ENCODE measurements around the gene PPP1R37.

PPP1R37 gene

GRCh38 chr19:45078390-45079062 lies 14.5 kb upstream of the PPP1R37 start:
- H3K27ac ChIP-seq (ENCODE audit: extremely low read depth, low read depth, low read length): peak overlapping the region; percentile 62; the same call in 1 of the 2 replicates
- POLR2A ChIA-PET: interaction anchor here (0.6 to 3.5 kb wide), 7 partner anchors 11 to 207 kb away, joined by 3 to 45 read pairs (median 7); partner anchors contain the start of genes BLOC1S3, CLASRP, PPP1R37 and TRAPPC6A
- H3K4me3 ChIP-seq (ENCODE audit: low read depth, low read length): peak overlapping the region; percentile 75
- no peaks in the 10 kb centered on the region for H3K9me3 ChIP-seq (ENCODE audit: control insufficient read depth, insufficient read depth, low read depth, low read length)
- CTCF ChIA-PET: interaction anchor here (0.6 to 2.9 kb wide), 3 partner anchors 12 to 167 kb away, joined by 3 to 13 read pairs (median 3); partner anchors contain the start of gene EXOC3L2
- H3K4me1 ChIP-seq (ENCODE audit: control insufficient read depth, insufficient read depth, low read length): peaks cover 18% of the 10 kb centered on the region
- peaks cover 12 to 22% of the 10 kb centered on the region in 2 experiments; a peak in 2 of 3 replicates for H3K36me3 ChIP-seq (ENCODE audit: control insufficient read depth in 2 of 2, insufficient read depth in 1 of 2, low read length in 2 of 2)
- TF ChIP-seq ZNF138 (tag by site-specific recombination; IDR thresholded peaks at IDR 0.05; ENCODE audit: borderline replicate concordance): no peak
- peak; percentile 73; the same call in 1 of the 2 replicates for TF ChIP-seq ZNF600 (tag by site-specific recombination; IDR thresholded peaks at IDR 0.05)
- TF ChIP-seq ZNF837 (tag by site-specific recombination; IDR thresholded peaks at IDR 0.05): no peak
- no peak for TF ChIP-seq ZNF2 (tag by site-specific recombination; IDR thresholded peaks at IDR 0.05)
- 0 out of 2 replicates have a peak, but pooled peaks have one; percentile 13 for TF ChIP-seq ZNF391 (tag by site-specific recombination; IDR thresholded peaks at IDR 0.05; ENCODE audit: borderline replicate concordance, low read depth)
- TF ChIP-seq ZNF48 (tag by site-specific recombination; IDR thresholded peaks at IDR 0.05): no peak
- TF ChIP-seq ZNF629 (tag by site-specific recombination; IDR thresholded peaks at IDR 0.05): no peak
- TF ChIP-seq MZF1 (tag by site-specific recombination; IDR thresholded peaks at IDR 0.05; ENCODE audit: borderline replicate concordance): peak; percentile 40; the same call in 1 of the 2 replicates
- TF ChIP-seq, protein P1, sequence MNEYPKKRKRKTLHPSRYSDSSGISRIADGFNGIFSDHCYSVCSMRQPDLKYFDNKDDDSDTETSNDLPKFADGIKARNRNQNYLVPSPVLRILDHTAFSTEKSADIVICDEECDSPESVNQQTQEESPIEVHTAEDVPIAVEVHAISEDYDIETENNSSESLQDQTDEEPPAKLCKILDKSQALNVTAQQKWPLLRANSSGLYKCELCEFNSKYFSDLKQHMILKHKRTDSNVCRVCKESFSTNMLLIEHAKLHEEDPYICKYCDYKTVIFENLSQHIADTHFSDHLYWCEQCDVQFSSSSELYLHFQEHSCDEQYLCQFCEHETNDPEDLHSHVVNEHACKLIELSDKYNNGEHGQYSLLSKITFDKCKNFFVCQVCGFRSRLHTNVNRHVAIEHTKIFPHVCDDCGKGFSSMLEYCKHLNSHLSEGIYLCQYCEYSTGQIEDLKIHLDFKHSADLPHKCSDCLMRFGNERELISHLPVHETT (tag by site-specific recombination; IDR thresholded peaks at IDR 0.05): 0 out of 2 replicates have a peak, but pooled peaks have one; percentile 2
- TF ChIP-seq, protein P2, sequence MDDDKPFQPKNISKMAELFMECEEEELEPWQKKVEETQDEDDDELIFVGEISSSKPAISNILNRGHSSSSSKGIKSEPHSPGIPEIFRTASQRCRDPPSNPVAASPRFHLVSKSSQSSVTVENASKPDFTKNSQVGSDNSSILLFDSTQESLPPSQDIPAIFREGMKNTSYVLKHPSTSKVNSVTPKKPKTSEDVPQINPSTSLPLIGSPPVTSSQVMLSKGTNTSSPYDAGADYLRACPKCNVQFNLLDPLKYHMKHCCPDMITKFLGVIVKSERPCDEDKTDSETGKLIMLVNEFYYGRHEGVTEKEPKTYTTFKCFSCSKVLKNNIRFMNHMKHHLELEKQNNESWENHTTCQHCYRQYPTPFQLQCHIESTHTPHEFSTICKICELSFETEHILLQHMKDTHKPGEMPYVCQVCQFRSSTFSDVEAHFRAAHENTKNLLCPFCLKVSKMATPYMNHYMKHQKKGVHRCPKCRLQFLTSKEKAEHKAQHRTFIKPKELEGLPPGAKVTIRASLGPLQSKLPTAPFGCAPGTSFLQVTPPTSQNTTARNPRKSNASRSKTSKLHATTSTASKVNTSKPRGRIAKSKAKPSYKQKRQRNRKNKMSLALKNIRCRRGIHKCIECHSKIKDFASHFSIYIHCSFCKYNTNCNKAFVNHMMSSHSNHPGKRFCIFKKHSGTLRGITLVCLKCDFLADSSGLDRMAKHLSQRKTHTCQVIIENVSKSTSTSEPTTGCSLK (tag by site-specific recombination; IDR thresholded peaks at IDR 0.05): no peak
- no peak for TF ChIP-seq KLF10 (tag by site-specific recombination; IDR thresholded peaks at IDR 0.05)
- TF ChIP-seq ZBTB11 (tag by site-specific recombination; conservative IDR thresholded peaks at IDR 0.05; ENCODE audit: low read depth): no peak
- no peak for TF ChIP-seq SALL2 (tag by site-specific recombination; IDR thresholded peaks at IDR 0.05; ENCODE audit: borderline replicate concordance)
- TF ChIP-seq ZNF19 (tag by site-specific recombination; IDR thresholded peaks at IDR 0.05; ENCODE audit: low read depth): no peak
- TF ChIP-seq ZSCAN18 (tag by site-specific recombination; IDR thresholded peaks at IDR 0.05): no peak
- TF ChIP-seq, protein P3, sequence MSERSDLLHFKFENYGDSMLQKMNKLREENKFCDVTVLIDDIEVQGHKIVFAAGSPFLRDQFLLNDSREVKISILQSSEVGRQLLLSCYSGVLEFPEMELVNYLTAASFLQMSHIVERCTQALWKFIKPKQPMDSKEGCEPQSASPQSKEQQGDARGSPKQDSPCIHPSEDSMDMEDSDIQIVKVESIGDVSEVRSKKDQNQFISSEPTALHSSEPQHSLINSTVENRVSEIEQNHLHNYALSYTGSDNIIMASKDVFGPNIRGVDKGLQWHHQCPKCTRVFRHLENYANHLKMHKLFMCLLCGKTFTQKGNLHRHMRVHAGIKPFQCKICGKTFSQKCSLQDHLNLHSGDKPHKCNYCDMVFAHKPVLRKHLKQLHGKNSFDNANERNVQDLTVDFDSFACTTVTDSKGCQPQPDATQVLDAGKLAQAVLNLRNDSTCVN (tag by site-specific recombination; optimal IDR thresholded peaks at IDR 0.05): no peak
- TF ChIP-seq, protein P4, sequence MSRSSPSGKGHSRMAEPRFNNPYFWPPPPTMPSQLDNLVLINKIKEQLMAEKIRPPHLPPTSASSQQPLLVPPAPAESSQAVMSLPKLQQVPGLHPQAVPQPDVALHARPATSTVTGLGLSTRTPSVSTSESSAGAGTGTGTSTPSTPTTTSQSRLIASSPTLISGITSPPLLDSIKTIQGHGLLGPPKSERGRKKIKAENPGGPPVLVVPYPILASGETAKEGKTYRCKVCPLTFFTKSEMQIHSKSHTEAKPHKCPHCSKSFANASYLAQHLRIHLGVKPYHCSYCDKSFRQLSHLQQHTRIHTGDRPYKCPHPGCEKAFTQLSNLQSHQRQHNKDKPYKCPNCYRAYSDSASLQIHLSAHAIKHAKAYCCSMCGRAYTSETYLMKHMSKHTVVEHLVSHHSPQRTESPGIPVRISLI (tag by site-specific recombination; IDR thresholded peaks at IDR 0.05): no peak
- TF ChIP-seq, protein P5, sequence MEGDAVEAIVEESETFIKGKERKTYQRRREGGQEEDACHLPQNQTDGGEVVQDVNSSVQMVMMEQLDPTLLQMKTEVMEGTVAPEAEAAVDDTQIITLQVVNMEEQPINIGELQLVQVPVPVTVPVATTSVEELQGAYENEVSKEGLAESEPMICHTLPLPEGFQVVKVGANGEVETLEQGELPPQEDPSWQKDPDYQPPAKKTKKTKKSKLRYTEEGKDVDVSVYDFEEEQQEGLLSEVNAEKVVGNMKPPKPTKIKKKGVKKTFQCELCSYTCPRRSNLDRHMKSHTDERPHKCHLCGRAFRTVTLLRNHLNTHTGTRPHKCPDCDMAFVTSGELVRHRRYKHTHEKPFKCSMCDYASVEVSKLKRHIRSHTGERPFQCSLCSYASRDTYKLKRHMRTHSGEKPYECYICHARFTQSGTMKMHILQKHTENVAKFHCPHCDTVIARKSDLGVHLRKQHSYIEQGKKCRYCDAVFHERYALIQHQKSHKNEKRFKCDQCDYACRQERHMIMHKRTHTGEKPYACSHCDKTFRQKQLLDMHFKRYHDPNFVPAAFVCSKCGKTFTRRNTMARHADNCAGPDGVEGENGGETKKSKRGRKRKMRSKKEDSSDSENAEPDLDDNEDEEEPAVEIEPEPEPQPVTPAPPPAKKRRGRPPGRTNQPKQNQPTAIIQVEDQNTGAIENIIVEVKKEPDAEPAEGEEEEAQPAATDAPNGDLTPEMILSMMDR (tag by site-specific recombination; IDR thresholded peaks at IDR 0.05): no peak
- TF ChIP-seq, protein P6, sequence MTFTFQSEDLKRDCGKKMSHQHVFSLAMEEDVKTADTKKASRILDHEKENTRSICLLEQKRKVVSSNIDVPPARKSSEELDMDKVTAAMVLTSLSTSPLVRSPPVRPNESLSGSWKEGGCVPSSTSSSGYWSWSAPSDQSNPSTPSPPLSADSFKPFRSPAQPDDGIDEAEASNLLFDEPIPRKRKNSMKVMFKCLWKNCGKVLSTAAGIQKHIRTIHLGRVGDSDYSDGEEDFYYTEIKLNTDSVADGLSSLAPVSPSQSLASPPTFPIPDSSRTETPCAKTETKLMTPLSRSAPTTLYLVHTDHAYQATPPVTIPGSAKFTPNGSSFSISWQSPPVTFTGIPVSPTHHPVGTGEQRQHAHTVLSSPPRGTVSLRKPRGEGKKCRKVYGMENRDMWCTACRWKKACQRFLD (tag by site-specific recombination; IDR thresholded peaks at IDR 0.05): no peak
- TF ChIP-seq ZNF239 (tag by site-specific recombination; IDR thresholded peaks at IDR 0.05): no peak

All from HEK293 (cell line).